Lung (tissue), 12 donors: ENCODE results near the gene KLRB1. TPM values are rescaled to one million over a fixed set of nuclear protein-coding genes. Genes with fewer than 3 reads are reported as not detected.
"Not testable (repeated sequence)": the region's sequence is repeated elsewhere in the genome, so short reads cannot be mapped to it uniquely, and the experiment has no call there.

Experiments used
- ATAC-seq: fragments of 200-7000 bp; cut with Tn5 transposase; one replicate; pipeline ENCODE4 v1.9.1; 2020; ENCODE audit warnings: moderate number of reproducible peaks; ENCODE audit not compliant: insufficient read depth, low FRiP score
- DNase-seq, 3 donors: peaks; one replicate each; pipeline ENCODE4 v3.0.0-alpha.2; 2013 to 2017
- H3K27ac ChIP-seq, 2 donors: one replicate each; pipeline ENCODE4 v1.5.1; 2013; ENCODE audit warnings: mild to moderate bottlenecking in 2 of 2, moderate library complexity in 2 of 2, control low read depth in 1 of 2, inconsistent platforms in 1 of 2, low read depth in 1 of 2, low read length in 1 of 2
- H3K27me3 ChIP-seq, 3 donors: one replicate each; pipeline ENCODE4 v1.5.1; 2013; ENCODE audit warnings: low read length in 2 of 3; ENCODE audit not compliant: control insufficient read depth in 3 of 3, insufficient read depth in 3 of 3
- H3K36me3 ChIP-seq, 4 donors: one replicate each; pipeline ENCODE4 v1.5.1; 2013; ENCODE audit warnings: low read length in 4 of 4, mild to moderate bottlenecking in 1 of 4, moderate library complexity in 1 of 4; ENCODE audit not compliant: control insufficient read depth in 4 of 4, insufficient read depth in 4 of 4
- H3K4me1 ChIP-seq, 5 donors: one replicate each; pipeline ENCODE4 v1.5.1; 2013; ENCODE audit warnings: low read length in 5 of 5, mild to moderate bottlenecking in 2 of 5, moderate library complexity in 1 of 5; ENCODE audit not compliant: control insufficient read depth in 5 of 5, insufficient read depth in 5 of 5
- H3K4me3 ChIP-seq: one replicate; pipeline ENCODE4 v1.5.1; 2013; ENCODE audit warnings: mild to moderate bottlenecking, control low read depth, moderate library complexity
- H3K9ac ChIP-seq, 2 donors: one replicate each; pipeline ENCODE4 v1.5.1; 2013; ENCODE audit warnings: low read length in 2 of 2, control low read depth in 1 of 2; ENCODE audit not compliant: insufficient read depth in 1 of 2
- H3K9me3 ChIP-seq, 4 donors: one replicate each; pipeline ENCODE4 v1.5.1; 2013; ENCODE audit warnings: low read length in 3 of 4, mild to moderate bottlenecking in 1 of 4, moderate library complexity in 1 of 4; ENCODE audit not compliant: control insufficient read depth in 4 of 4, insufficient read depth in 3 of 4
- WGBS, 2 donors: extraction: QIAGEN DNeasy Blood & Tissue Kit; methylation state at CpG; one replicate each; pipeline ENCODE4 v1.1.7; 2013; 5-methylcytosine and 5-hydroxymethylcytosine counted together
- polyA plus RNA-seq, 2 donors: library from polyadenylated mRNA; stranded (reverse); fragments of 200-250 nt; gene quantifications; one replicate each; pipeline ENCODE4 v1.2.1, GENCODE V29; 2013
- total RNA-seq, 2 donors: library from RNA; depleted of rRNA in 1 of 2; stranded (reverse); fragments of >200 nt in 1 of 2; gene quantifications; one replicate each; pipeline ENCODE4 v1.2.1, GENCODE V29; 2014 to 2021
- TF ChIP-seq, protein P1 (sequence below): IDR thresholded peaks from 2 replicates; pipeline ENCODE4 v1.5.1; 2012; ENCODE audit warnings: mild to moderate bottlenecking; ENCODE audit errors: control extremely low read depth, extremely low read depth
- donor health status: control.
- donor health status: control.
- donor health status: Bipolar disorder and iron deficiency.
- donor health status: healthy.
- donor health status: DM: yes; HTN: yes; CAD: no.

The KLRB1 gene
- total and polyA plus RNA-seq, 4 donors: 1.4 to 3.5 (median 2.3) TPM

DNA sequence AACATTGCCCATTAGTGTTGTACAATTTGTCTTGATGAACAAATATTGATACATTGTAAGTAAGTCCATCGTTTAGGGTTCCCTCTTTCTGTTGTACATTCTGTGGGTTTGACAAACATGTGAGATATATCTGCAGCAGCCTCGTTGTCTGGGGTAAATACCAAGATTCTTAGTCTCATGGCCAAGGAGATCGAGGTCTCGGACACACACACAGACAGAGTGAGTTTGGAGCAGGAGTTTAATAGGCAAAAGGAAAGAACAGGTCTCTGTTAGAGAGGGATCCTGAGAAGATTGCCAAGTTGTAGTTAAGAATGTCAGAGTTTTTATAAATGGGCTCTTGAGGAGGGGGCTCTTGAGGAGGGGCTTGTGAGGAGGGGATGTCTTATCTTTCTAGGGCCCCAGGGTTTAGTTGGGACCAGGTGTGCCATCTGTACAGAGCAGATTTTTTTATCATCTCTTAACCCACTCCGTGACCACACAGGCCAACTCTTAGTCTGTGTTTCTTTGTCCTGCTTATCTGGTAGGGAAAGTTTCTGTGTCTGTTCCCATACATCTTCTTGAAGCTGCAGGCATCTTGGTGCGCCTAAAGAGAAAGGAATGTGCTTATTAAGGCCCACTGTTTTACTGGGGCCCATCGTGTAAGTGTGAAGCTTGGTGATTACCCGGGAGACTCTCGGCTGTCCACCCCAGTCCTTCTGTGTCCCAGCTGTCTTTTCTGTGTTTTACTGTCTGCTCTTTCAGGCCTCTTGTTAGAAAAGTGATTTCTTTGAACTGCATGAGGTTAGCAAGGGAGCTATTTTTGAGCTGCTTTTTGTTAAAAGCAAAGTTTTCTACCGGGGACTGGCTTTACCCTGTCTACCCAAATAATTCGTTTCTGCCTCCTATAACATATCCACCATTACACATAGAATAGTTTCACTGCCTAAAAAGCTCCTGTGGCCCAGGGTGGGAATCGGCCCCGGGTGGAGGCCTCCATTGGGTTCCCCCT is 39.4 kb upstream of the KLRB1 start:
- Histone ChIP-seq H3K27ac (peak overlapping the region; percentile 79 to 97), H3K27me3 (no peaks in the 10 kb centered on the region), H3K4me1 (peaks cover 0 to 31% (median 7%) of the 10 kb centered on the region in 5 donors), H3K9ac (peak overlapping the region; percentile 82 to 85), H3K9me3 (no peaks in the 10 kb centered on the region), H3K4me3 (no peak overlapping the region), H3K36me3 (peaks cover 0 to 3% (median 1%) of the 10 kb centered on the region in 4 donors)
- 38 to 43% methylated on average over 13 of the region's 13 CpGs for WGBS, 2 donors
- peak; percentile 32 to 69 (median 41) for DNase-seq
- no peak for ATAC-seq
- TF ChIP-seq, protein P1, sequence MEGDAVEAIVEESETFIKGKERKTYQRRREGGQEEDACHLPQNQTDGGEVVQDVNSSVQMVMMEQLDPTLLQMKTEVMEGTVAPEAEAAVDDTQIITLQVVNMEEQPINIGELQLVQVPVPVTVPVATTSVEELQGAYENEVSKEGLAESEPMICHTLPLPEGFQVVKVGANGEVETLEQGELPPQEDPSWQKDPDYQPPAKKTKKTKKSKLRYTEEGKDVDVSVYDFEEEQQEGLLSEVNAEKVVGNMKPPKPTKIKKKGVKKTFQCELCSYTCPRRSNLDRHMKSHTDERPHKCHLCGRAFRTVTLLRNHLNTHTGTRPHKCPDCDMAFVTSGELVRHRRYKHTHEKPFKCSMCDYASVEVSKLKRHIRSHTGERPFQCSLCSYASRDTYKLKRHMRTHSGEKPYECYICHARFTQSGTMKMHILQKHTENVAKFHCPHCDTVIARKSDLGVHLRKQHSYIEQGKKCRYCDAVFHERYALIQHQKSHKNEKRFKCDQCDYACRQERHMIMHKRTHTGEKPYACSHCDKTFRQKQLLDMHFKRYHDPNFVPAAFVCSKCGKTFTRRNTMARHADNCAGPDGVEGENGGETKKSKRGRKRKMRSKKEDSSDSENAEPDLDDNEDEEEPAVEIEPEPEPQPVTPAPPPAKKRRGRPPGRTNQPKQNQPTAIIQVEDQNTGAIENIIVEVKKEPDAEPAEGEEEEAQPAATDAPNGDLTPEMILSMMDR: no peak

- not testable (repeated sequence) for H3K27ac ChIP-seq, H3K9ac ChIP-seq, H3K4me3 ChIP-seq, H3K36me3 ChIP-seq, H3K9me3 ChIP-seq, ATAC-seq, DNase-seq, H3K27me3 ChIP-seq
- H3K4me1 ChIP-seq: peaks cover 0 to 21% (median 0%) of the 10 kb centered on the region in 5 donors
- 80 to 88% methylated on average over 1 of the region's 1 CpG for WGBS, 2 donors
Observed at GRCh38 chr12:9644985-9645551, 37.4 kb upstream of the KLRB1 start.

DNA sequence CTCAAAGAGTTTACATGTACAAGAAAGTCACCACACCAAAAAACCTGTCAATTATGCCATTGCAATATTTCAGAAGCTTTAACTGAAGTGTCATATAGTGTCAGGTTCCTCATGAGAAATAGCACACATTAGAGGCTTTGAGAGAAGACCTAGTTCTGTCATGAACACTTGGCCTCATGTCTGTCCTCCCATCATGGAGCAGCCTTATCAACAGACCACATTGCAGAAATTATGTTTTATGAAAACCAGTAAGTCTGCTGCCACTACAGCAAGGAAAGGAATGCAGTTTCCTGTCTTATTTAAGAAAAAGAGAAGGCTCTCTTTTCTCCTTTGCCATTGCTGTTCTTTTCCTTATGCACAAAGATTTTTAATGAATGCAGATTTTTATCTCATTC is 35.5 kb upstream of the KLRB1 start:
- no peak for DNase-seq
- H3K27me3 ChIP-seq: no peaks in the 10 kb centered on the region
- no peak overlapping the region for H3K9ac ChIP-seq
- no peak for ATAC-seq
- H3K9me3 ChIP-seq: no peaks in the 10 kb centered on the region
- H3K27ac ChIP-seq: no peak overlapping the region
- TF ChIP-seq, protein P1: no peak
- no peak overlapping the region for H3K4me3 ChIP-seq
- peaks cover 0 to 12% (median 0%) of the 10 kb centered on the region in 5 donors for H3K4me1 ChIP-seq
- no peaks in the 10 kb centered on the region for H3K36me3 ChIP-seq

GRCh38 chr12:9642606-9643265 is 35.0 kb upstream of the KLRB1 start:
- TF ChIP-seq, protein P1: no peak
- Histone ChIP-seq H3K27me3 (no peaks in the 10 kb centered on the region), H3K27ac (no peak overlapping the region), H3K9me3 (no peaks in the 10 kb centered on the region), H3K36me3 (no peaks in the 10 kb centered on the region), H3K4me3 (no peak overlapping the region), H3K4me1 (peaks cover 0 to 12% (median 0%) of the 10 kb centered on the region in 5 donors), H3K9ac (no peak overlapping the region)
- ATAC-seq: no peak
- 87 to 92% methylated on average over 15 of the region's 15 CpGs for WGBS, 2 donors
- no peak for DNase-seq
